ENCODE measurements around the gene LEMD2. TPM values are rescaled to one million over a fixed set of nuclear protein-coding genes. Genes with fewer than 3 reads are reported as not detected.

LEMD2 gene
- total RNA-seq, 1 donor, result 47.4 TPM

GRCh38 chr6:33799454-33800113, 10.7 kb upstream of the LEMD2 start:
- Histone ChIP-seq H3K9me3 (ENCODE audit: low read depth, low read length) (no peaks in the 10 kb centered on the region), H3K4me1 (ENCODE audit: insufficient read depth, low read length) (peaks cover 9% of the 10 kb centered on the region), H3K4me2 (ENCODE audit: insufficient read depth, low read length) (peak overlapping the region; percentile 3), H2AFZ (ENCODE audit: low read length) (no peak overlapping the region), H3K4me3 (ENCODE audit: insufficient read depth, low read length) (no peak overlapping the region), H3K27ac (ENCODE audit: low read depth, low read length) (no peak overlapping the region), H3K36me3 (ENCODE audit: insufficient read depth, low read length) (no peaks in the 10 kb centered on the region), H3K79me2 (ENCODE audit: insufficient read depth, low read length) (no peaks in the 10 kb centered on the region), H4K20me1 (ENCODE audit: insufficient read depth, low read length) (no peaks in the 10 kb centered on the region), H3K27me3 (ENCODE audit: insufficient read depth, low read length) (peaks cover 6% of the 10 kb centered on the region)
- DNase-seq (ENCODE audit: insufficient read length, low spot score, missing footprints), result peak; percentile 96
- no peak for TF ChIP-seq CTCF (IDR thresholded peaks at IDR 0.05; ENCODE audit: extremely low read depth, low read depth, low read length)

GRCh38 chr6:33798343-33798848, 9.5 kb upstream of the LEMD2 start:
- peaks cover 10% of the 10 kb centered on the region for H3K27me3 ChIP-seq (ENCODE audit: insufficient read depth, low read length)
- no peaks in the 10 kb centered on the region for H3K9me3 ChIP-seq (ENCODE audit: low read depth, low read length)
- no peak for TF ChIP-seq CTCF (IDR thresholded peaks at IDR 0.05; ENCODE audit: extremely low read depth, low read depth, low read length)
- H2AFZ ChIP-seq (ENCODE audit: low read length), result no peak overlapping the region
- H3K4me3 ChIP-seq (ENCODE audit: insufficient read depth, low read length), result no peak overlapping the region
- peaks cover 9% of the 10 kb centered on the region for H3K4me1 ChIP-seq (ENCODE audit: insufficient read depth, low read length)
- no peaks in the 10 kb centered on the region for H4K20me1 ChIP-seq (ENCODE audit: insufficient read depth, low read length)
- H3K27ac ChIP-seq (ENCODE audit: low read depth, low read length), result no peak overlapping the region
- H3K36me3 ChIP-seq (ENCODE audit: insufficient read depth, low read length), result no peaks in the 10 kb centered on the region
- peak; percentile 36 for DNase-seq (ENCODE audit: insufficient read length, low spot score, missing footprints)
- H3K79me2 ChIP-seq (ENCODE audit: insufficient read depth, low read length), result no peaks in the 10 kb centered on the region
- H3K4me2 ChIP-seq (ENCODE audit: insufficient read depth, low read length), result no peak overlapping the region

GRCh38 chr6:33797626-33798342, 8.9 kb upstream of the LEMD2 start:
- Histone ChIP-seq H3K27ac (ENCODE audit: low read depth, low read length) (no peak overlapping the region), H3K4me3 (ENCODE audit: insufficient read depth, low read length) (no peak overlapping the region), H3K36me3 (ENCODE audit: insufficient read depth, low read length) (no peaks in the 10 kb centered on the region), H3K27me3 (ENCODE audit: insufficient read depth, low read length) (peaks cover 10% of the 10 kb centered on the region), H3K4me2 (ENCODE audit: insufficient read depth, low read length) (no peak overlapping the region), H2AFZ (ENCODE audit: low read length) (no peak overlapping the region), H4K20me1 (ENCODE audit: insufficient read depth, low read length) (no peaks in the 10 kb centered on the region), H3K9me3 (ENCODE audit: low read depth, low read length) (no peaks in the 10 kb centered on the region), H3K79me2 (ENCODE audit: insufficient read depth, low read length) (no peaks in the 10 kb centered on the region), H3K4me1 (ENCODE audit: insufficient read depth, low read length) (peaks cover 9% of the 10 kb centered on the region)
- no peak for TF ChIP-seq CTCF (IDR thresholded peaks at IDR 0.05; ENCODE audit: extremely low read depth, low read depth, low read length)
- DNase-seq (ENCODE audit: insufficient read length, low spot score, missing footprints), result peak; percentile 45

All from osteoblast (primary cell).